ENCODE results near the gene C8B. TPM values are rescaled to one million over a fixed set of nuclear protein-coding genes. Genes with fewer than 3 reads are reported as not detected.
A peak's percentile ranks its signal among the peaks of the same experiment; 100 is the strongest.

Gene C8B
- total and polyA plus RNA-seq, 2 of the 13 experiments (the other 11 are each of a cell fraction or from before 2014, with no cell fraction given): 8.4 to 11.3 TPM

GRCh38 chr1:56934430-56935060, 31.3 kb downstream of the C8B start:
- TF ChIP-seq ZSCAN12 (CRISPR knock-in tag; IDR thresholded peaks at IDR 0.05) (no peak), RAD21 (CRISPR knock-in tag; IDR thresholded peaks at IDR 0.05) (no peak), ARHGAP35 (CRISPR knock-in tag; IDR thresholded peaks at IDR 0.05; ENCODE audit: borderline replicate concordance) (no peak), ZNF484 (CRISPR knock-in tag; IDR thresholded peaks at IDR 0.05; ENCODE audit: borderline replicate concordance, low read depth) (no peak), PRDM15 (CRISPR knock-in tag; IDR thresholded peaks at IDR 0.05) (peak; percentile 79), RCOR2 (CRISPR knock-in tag; IDR thresholded peaks at IDR 0.05) (no peak), BRD4 (CRISPR knock-in tag; IDR thresholded peaks at IDR 0.05) (no peak)
- Histone ChIP-seq H3K27ac (ENCODE audit: extremely low read length, insufficient read depth, low read length) (no peak overlapping the region), H3K27me3 (ENCODE audit: control insufficient read depth in 1 of 2, insufficient read depth in 2 of 2, low read length in 2 of 2) (no peaks in the 10 kb centered on the region), H3K4me2 (ENCODE audit: low read depth, low read length) (no peak overlapping the region), H3K9me3 (ENCODE audit: low read length) (no peaks in the 10 kb centered on the region), H3K36me3 (replicated peaks in 1 of 2; ENCODE audit: control insufficient read depth in 1 of 2, insufficient read depth in 2 of 2, low read length in 2 of 2) (no peaks in the 10 kb centered on the region), H2AFZ (ENCODE audit: low read length) (no peak overlapping the region), H3K9ac (ENCODE audit: insufficient read depth, low read depth, low read length) (no peak overlapping the region), H3K4me3 (replicated peaks in 1 of 3; ENCODE audit: insufficient read depth in 1 of 3, low read depth in 2 of 3, low read length in 3 of 3) (no peak overlapping the region), H4K20me1 (ENCODE audit: insufficient read depth, low read length) (no peaks in the 10 kb centered on the region), H3K4me1 (ENCODE audit: insufficient read depth, low read length) (no peaks in the 10 kb centered on the region), H3K79me2 (ENCODE audit: insufficient read depth, low read length) (no peaks in the 10 kb centered on the region)
- ChIA-PET CTCF (ENCODE audit: low intra/inter-chr PET ratio, low total read pairs) (no interaction called here), POLR2A (no interaction called here)
- FAIRE-seq (no peak), ATAC-seq (no peak), DNase-seq (ENCODE audit: low spot score) (no peak)
- 100% methylated on average over 1 of the region's 1 CpG for WGBS (ENCODE audit: low lambda C conversion rate)
- in situ Hi-C loops (cut with HindIII; ENCODE audit: extremely low pct_ligation_motif_present, low pct_unique_long_range_greater_than_20kb): no loop called here
- no TSS peak for BruUV-seq (replicated peaks)
- intact Hi-C loops (cut with micrococcal nuclease; ENCODE audit: unreplicated experiment): no loop called here

Data from HepG2 (cell line).